Fibroblast of lung (primary cell): Measurements from ENCODE around the gene TMEM258. TPM values are rescaled to one million over a fixed set of nuclear protein-coding genes. Genes with fewer than 3 reads are reported as not detected.

Experiments used
- DNase-seq, 2 donors: peaks; one replicate each; pipeline versions ENCODE4 v3.0.0 to v3.0.0-alpha.2; 2010; ENCODE audit warnings: low read depth in 2 of 2
- H2AFZ ChIP-seq: 2 replicates; pipeline ENCODE4 v1.5.1; 2012; ENCODE audit warnings: low read length, control low read depth, inconsistent platforms
- H3K27ac ChIP-seq: 2 replicates; pipeline ENCODE4 v1.5.1; 2011; ENCODE audit warnings: low read length, control low read depth; ENCODE audit not compliant: insufficient read depth
- H3K27me3 ChIP-seq: 2 replicates; pipeline ENCODE4 v1.5.1; 2011; ENCODE audit warnings: mild to moderate bottlenecking, low read length; ENCODE audit not compliant: control insufficient read depth, insufficient read depth
- H3K36me3 ChIP-seq: 2 replicates; pipeline ENCODE4 v1.5.1; 2011; ENCODE audit warnings: low read length; ENCODE audit not compliant: control insufficient read depth, insufficient read depth
- H3K4me1 ChIP-seq: 2 replicates; pipeline ENCODE4 v1.5.1; 2011; ENCODE audit warnings: low read length; ENCODE audit not compliant: control insufficient read depth, insufficient read depth; ENCODE audit errors: extremely low read depth
- H3K4me2 ChIP-seq: 2 replicates; pipeline ENCODE4 v1.5.1; 2011; ENCODE audit warnings: low read length, control low read depth; ENCODE audit not compliant: insufficient read depth; ENCODE audit errors: extremely low read depth
- H3K4me3 ChIP-seq, 4 experiments: fragments of 200-600 bp in 1 of 4; sonication (generic) in 1 of 4; replicated peaks in 1 of 4; 2 replicates each; pipeline ENCODE4 v1.5.1; 2011 to 2016; ENCODE audit warnings: low read length in 4 of 4, low read depth in 3 of 4, mild to moderate bottlenecking in 3 of 4, control low read depth in 2 of 4, inconsistent platforms in 1 of 4, mixed read lengths in 1 of 4; ENCODE audit not compliant: insufficient read depth in 1 of 4; ENCODE audit errors: control extremely low read depth in 1 of 4
- H3K79me2 ChIP-seq: 2 replicates; pipeline ENCODE4 v1.5.1; 2012; ENCODE audit warnings: mild to moderate bottlenecking, low read length, inconsistent platforms; ENCODE audit not compliant: control insufficient read depth, insufficient read depth
- H3K9ac ChIP-seq: 2 replicates; pipeline ENCODE4 v1.5.1; 2011; ENCODE audit warnings: mild to moderate bottlenecking, low read length, control low read depth; ENCODE audit not compliant: insufficient read depth
- H3K9me3 ChIP-seq: 2 replicates; pipeline ENCODE4 v1.5.1; 2012; ENCODE audit warnings: low read depth, low read length; ENCODE audit not compliant: control insufficient read depth, insufficient read depth
- H4K20me1 ChIP-seq: 2 replicates; pipeline ENCODE4 v1.5.1; 2011; ENCODE audit warnings: low read length; ENCODE audit not compliant: control insufficient read depth, insufficient read depth; ENCODE audit errors: extremely low read depth
- CTCF ChIP-seq, 2 donors: IDR thresholded peaks in 1 of 2; conservative IDR thresholded peaks in 1 of 2; 1 replicate in 1 of 2; 2 replicates in 1 of 2; pipeline ENCODE4 v1.5.1; 2011 to 2012; ENCODE audit warnings: low read length in 2 of 2, control low read depth in 1 of 2, inconsistent platforms in 1 of 2, low read depth in 1 of 2, mild to moderate bottlenecking in 1 of 2
- EZH2 ChIP-seq: IDR thresholded peaks from 2 replicates; pipeline ENCODE4 v1.5.1; 2012; ENCODE audit warnings: low read length, control low read depth, mild to moderate bottlenecking; ENCODE audit errors: missing control alignments
- polyA plus RNA-seq, 2 donors: library from polyadenylated mRNA; depleted of rRNA in 1 of 2; stranded (reverse) in 1 of 2; unstranded in 1 of 2; fragments of >200 nt; gene quantifications; 2 replicates each; pipeline ENCODE4 v1.2.1, GENCODE V29; 2011 to 2012; ENCODE audit warnings: missing spikeins in 1 of 2
- total RNA-seq: library from RNA; depleted of rRNA; stranded (reverse); fragments of >200 nt; gene quantifications from 2 replicates; pipeline ENCODE4 v1.2.1, GENCODE V29; 2014

TMEM258 gene
- total and polyA plus RNA-seq, 2 donors (not counting 1 experiment from before 2014, with no cell fraction given): 173 to 245 TPM

- no peak for DNase-seq
- Histone ChIP-seq H3K9ac (no peak overlapping the region), H3K4me2 (no peak overlapping the region), H4K20me1 (peaks cover 2% of the 10 kb centered on the region), H3K4me3 (no peak overlapping the region), H3K36me3 (peaks cover 30% of the 10 kb centered on the region), H3K9me3 (no peaks in the 10 kb centered on the region), H2AFZ (no peak overlapping the region), H3K27me3 (no peaks in the 10 kb centered on the region), H3K27ac (peak overlapping the region; percentile 58), H3K79me2 (peaks cover 79% of the 10 kb centered on the region), H3K4me1 (peaks cover 22% of the 10 kb centered on the region)
- TF ChIP-seq CTCF (conservative IDR thresholded peaks at IDR 0.05 in 1 of 2, IDR thresholded peaks at IDR 0.05 in 1 of 2; ENCODE audit: low read depth in 1 of 2, low read length in 2 of 2): no peak
- TF ChIP-seq EZH2: no peak
Measured at GRCh38 chr11:61833926-61834277, 41.5 kb upstream of the TMEM258 start.

- no peak overlapping the region for H3K4me2 ChIP-seq
Measured at GRCh38 chr11:61833471-61833870, 41.1 kb upstream of the TMEM258 start.

GRCh38 chr11:61832754-61833153 lies 40.4 kb upstream of the TMEM258 start:
- no peaks in the 10 kb centered on the region for H3K9me3 ChIP-seq

More at GRCh38 chr11:61833471-61833870, 41.1 kb upstream of the TMEM258 start:
- H3K27me3 ChIP-seq: no peaks in the 10 kb centered on the region
- DNase-seq: no peak
- peaks cover 22% of the 10 kb centered on the region for H3K4me1 ChIP-seq
- H3K36me3 ChIP-seq: peaks cover 26% of the 10 kb centered on the region
- H3K27ac ChIP-seq: no peak overlapping the region
- H3K4me3 ChIP-seq: no peak overlapping the region
- peaks cover 2% of the 10 kb centered on the region for H4K20me1 ChIP-seq
- TF ChIP-seq CTCF (conservative IDR thresholded peaks at IDR 0.05 in 1 of 2, IDR thresholded peaks at IDR 0.05 in 1 of 2; ENCODE audit: low read depth in 1 of 2, low read length in 2 of 2) (no peak), EZH2 (no peak)
- H2AFZ ChIP-seq: no peak overlapping the region
- H3K79me2 ChIP-seq: peaks cover 81% of the 10 kb centered on the region
- no peak overlapping the region for H3K9ac ChIP-seq
- no peaks in the 10 kb centered on the region for H3K9me3 ChIP-seq

More at GRCh38 chr11:61832754-61833153, 40.4 kb upstream of the TMEM258 start:
- H3K79me2 ChIP-seq: peaks cover 82% of the 10 kb centered on the region
- TF ChIP-seq CTCF (conservative IDR thresholded peaks at IDR 0.05 in 1 of 2, IDR thresholded peaks at IDR 0.05 in 1 of 2; ENCODE audit: low read depth in 1 of 2, low read length in 2 of 2) (no peak), EZH2 (no peak)
- peaks cover 22% of the 10 kb centered on the region for H3K4me1 ChIP-seq
- peaks cover 2% of the 10 kb centered on the region for H4K20me1 ChIP-seq
- H3K36me3 ChIP-seq: peaks cover 21% of the 10 kb centered on the region
- no peak for DNase-seq
- no peak overlapping the region for H3K27ac ChIP-seq
- no peak overlapping the region for H3K4me2 ChIP-seq
- H3K27me3 ChIP-seq: no peaks in the 10 kb centered on the region
- H3K9ac ChIP-seq: no peak overlapping the region
- H2AFZ ChIP-seq: no peak overlapping the region
- no peak overlapping the region for H3K4me3 ChIP-seq
